Measurements from ENCODE around the gene ATG7.
A peak's percentile ranks its signal among the peaks of the same experiment; 100 is the strongest.

The ATG7 gene

DNA sequence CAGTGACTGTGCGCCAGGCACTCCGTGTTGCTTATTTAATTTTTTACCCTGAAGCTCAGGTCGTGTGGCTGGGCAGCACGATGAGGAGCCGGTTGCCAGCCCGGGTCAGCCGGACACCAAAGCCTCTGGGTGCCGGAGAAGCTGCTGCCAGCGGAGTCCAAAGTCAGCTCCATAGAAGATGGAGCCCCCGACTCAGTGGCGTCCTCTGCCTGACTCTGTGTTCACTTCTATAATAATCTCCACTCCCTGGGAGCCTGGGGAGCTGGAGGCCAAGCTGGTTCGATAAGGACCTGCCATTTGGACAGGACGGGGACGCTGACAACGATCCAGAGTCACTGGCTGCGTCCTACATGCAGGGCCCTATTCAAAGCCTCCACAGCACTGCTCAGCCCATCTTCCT, 292.9 kb downstream of the ATG7 start:
- TF ChIP-seq, protein P1, sequence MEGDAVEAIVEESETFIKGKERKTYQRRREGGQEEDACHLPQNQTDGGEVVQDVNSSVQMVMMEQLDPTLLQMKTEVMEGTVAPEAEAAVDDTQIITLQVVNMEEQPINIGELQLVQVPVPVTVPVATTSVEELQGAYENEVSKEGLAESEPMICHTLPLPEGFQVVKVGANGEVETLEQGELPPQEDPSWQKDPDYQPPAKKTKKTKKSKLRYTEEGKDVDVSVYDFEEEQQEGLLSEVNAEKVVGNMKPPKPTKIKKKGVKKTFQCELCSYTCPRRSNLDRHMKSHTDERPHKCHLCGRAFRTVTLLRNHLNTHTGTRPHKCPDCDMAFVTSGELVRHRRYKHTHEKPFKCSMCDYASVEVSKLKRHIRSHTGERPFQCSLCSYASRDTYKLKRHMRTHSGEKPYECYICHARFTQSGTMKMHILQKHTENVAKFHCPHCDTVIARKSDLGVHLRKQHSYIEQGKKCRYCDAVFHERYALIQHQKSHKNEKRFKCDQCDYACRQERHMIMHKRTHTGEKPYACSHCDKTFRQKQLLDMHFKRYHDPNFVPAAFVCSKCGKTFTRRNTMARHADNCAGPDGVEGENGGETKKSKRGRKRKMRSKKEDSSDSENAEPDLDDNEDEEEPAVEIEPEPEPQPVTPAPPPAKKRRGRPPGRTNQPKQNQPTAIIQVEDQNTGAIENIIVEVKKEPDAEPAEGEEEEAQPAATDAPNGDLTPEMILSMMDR (conservative IDR thresholded peaks at IDR 0.05; ENCODE audit: low read depth, low read length), result no peak
- no peak for DNase-seq (ENCODE audit: low read depth)
- H3K4me3 ChIP-seq (ENCODE audit: low read length), result no peak overlapping the region

DNA sequence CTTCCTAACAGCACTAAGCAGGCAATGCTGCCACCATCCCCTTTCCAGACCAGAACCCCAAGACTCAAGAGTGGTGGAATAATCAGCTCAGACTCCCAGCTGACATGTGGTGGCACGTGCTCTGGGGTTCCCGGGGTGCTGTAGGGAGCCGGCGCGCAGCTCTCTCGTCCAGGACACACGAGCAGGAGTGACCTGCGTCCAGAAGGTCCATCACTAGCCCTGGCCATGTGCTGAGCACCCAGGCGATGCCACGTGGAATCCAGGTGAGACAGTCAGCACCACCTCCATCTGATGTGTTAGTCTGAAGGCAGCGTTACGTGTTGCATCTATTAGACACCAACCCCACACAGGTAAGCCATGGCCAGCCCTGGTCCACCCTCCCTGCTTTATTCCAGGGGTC, 293.3 kb downstream of the ATG7 start:
- H3K4me3 ChIP-seq (ENCODE audit: low read length), result no peak overlapping the region
- DNase-seq (ENCODE audit: low read depth), result no peak
- TF ChIP-seq, protein P1 (conservative IDR thresholded peaks at IDR 0.05; ENCODE audit: low read depth, low read length), result no peak

DNA sequence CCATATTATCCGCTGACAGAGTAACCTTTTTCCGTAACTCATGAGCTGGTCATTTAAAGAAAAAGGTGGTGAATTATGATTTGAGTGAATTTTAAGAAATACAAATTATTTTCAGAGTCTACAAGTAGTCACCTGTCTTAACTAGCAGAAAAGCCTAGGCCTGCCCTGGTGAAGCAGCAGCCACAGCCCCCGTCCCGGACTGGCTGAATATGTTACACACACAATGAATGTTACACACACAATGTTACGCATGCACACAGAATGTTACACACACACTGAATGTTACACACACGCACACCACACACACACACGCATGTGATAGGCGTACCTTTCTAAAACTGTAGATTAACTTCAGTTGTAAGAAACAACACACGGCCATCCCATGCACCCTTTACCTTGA, 293.7 kb downstream of the ATG7 start:
- no peak overlapping the region for H3K4me3 ChIP-seq (ENCODE audit: low read length)
- DNase-seq (ENCODE audit: low read depth), result no peak
- TF ChIP-seq, protein P1 (conservative IDR thresholded peaks at IDR 0.05; ENCODE audit: low read depth, low read length), result no peak

DNA sequence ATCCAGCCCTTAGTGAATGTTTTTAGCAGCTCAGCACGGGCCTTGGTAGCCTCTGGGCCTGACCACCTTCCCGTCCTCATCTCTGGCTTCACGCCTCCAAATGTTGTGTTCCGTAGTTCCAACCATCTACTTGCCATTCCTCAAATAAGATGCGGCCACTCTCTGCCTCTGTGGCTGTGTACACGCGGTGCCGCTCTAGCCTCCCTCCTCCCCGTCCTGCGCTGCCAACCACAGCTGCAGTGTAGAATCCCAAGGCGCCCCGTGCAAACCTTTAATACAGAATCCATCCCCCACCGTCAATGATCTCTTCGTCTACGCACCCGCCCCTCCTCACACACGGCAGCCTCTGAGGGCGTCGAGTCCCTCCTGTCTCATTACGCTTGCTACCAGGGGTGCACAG, 294.3 kb downstream of the ATG7 start:
- TF ChIP-seq, protein P1 (conservative IDR thresholded peaks at IDR 0.05; ENCODE audit: low read depth, low read length), result no peak
- H3K4me3 ChIP-seq (ENCODE audit: low read length), result no peak overlapping the region
- DNase-seq (ENCODE audit: low read depth), result no peak

DNA sequence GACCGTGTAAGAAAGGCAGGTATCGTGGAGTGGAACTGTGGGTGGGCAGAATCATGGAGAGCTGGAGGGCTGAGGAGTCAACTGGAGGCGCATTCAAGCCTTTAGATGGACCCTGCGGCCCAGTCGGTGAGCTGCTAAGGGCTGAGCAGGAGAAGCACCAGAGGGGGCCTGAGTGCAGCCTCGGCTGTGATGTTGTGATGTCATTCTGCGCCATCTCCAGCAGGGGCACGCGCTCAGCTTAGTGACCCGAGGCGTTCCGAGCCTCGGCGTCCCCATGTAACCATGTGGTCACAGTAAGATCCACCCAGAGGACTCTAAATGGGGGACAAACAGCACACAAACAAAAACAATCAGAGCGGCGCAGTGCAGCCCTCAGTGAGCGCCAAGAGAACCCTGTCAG, 294.7 kb downstream of the ATG7 start:
- H3K4me3 ChIP-seq (ENCODE audit: low read length), result no peak overlapping the region
- TF ChIP-seq, protein P1 (conservative IDR thresholded peaks at IDR 0.05; ENCODE audit: low read depth, low read length), result peak; percentile 11

DNA sequence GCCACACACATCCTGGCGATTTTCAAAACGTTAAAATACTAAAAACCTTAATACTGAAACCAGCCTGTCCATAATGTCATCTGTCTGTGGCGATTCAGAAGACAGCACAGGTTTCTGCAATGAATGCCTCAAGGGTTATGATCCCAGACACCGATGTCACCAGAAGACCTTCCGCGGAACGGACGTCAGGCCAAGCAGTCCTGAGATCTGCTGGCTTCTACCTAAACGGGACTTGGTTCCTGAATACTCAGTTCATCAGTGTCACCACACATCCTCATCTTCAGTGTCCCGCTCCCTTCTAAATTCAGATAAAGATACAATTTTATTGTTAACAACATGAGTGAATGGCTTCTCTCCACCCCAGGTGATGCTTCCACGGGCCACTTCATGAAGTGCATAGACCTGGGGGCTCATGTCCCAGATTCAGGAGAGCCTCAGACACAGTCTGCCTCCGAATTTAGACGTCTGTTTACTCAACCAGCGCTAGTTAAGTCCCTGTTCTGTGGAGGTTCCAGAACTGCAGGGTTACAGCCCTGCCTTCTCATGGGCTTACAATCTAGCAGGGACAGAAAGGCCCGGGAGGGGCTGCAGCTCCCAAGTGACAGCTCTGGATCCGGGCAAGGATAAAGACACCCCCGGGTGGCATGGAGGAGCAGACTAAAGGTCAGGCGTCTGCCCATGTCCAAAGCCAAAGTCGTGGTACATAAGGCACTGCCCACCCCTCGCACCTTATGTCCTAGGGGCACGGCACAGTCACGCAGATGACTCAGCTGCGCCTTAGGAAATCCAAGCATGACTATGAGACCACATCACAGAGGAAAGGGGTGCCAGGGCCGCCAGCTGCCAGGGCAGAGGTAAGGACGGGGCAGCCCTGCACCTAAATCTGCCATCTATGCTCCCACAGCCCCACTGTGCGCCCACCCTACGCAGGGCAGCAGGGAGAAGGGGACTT, 295.6 kb downstream of the ATG7 start:
- DNase-seq (ENCODE audit: low read depth), result peak; percentile 81
- H3K4me3 ChIP-seq (ENCODE audit: low read length), result peak overlapping the region; percentile 39
- TF ChIP-seq, protein P1 (conservative IDR thresholded peaks at IDR 0.05; ENCODE audit: low read depth, low read length), result no peak

More for the DNA sequence above, 294.7 kb downstream of the ATG7 start:
- no peak for DNase-seq (ENCODE audit: low read depth)
